Transverse colon (tissue), 4 donors: ENCODE measurements around the gene VNN1.
"Not testable (repeated sequence)": the region's sequence is repeated elsewhere in the genome, so short reads cannot be mapped to it uniquely, and the experiment has no call there.

Experiments
- CTCF ChIP-seq, 5 experiments: fragments of 200-600 bp in 3 of 5; fragments of 450-650 bp in 2 of 5; sonication (generic) in 3 of 5; IDR thresholded peaks; 1 replicate in 2 of 5; 2 replicates in 3 of 5; pipeline ENCODE4 v1.5.1; 2016 to 2017; ENCODE audit warnings: antibody characterized with exemption in 5 of 5, inconsistent platforms in 3 of 5, mild to moderate bottlenecking in 2 of 5, moderate library complexity in 1 of 5
- POLR2AphosphoS5 ChIP-seq, 3 donors: sonication (generic); formaldehyde crosslinking; IDR thresholded peaks; one replicate each; pipeline ENCODE4 v1.6.1; 2016; ENCODE audit warnings: antibody characterized with exemption in 3 of 3

GRCh38 chr6:132706756-132707155, 7.1 kb downstream of the VNN1 start:
- TF ChIP-seq POLR2AphosphoS5, CTCF (IDR thresholded peaks at IDR 0.05): not testable (repeated sequence)
